Stimulated activated CD8-positive, alpha-beta memory T cell treated with anti-CD3 and anti-CD28 coated beads, Interleukin-12 subunit alpha, Interleukin-12 subunit beta, amount 100 ng/mL, for 1 hour (primary cell): ENCODE measurements around the gene ZNF398.
A peak's percentile ranks its signal among the peaks of the same experiment; 100 is the strongest.

Source experiments
- DNase-seq: peaks from one replicate; pipeline ENCODE4 v3.0.0-alpha.2; 2020; ENCODE audit warnings: low read depth

The ZNF398 gene

DNA sequence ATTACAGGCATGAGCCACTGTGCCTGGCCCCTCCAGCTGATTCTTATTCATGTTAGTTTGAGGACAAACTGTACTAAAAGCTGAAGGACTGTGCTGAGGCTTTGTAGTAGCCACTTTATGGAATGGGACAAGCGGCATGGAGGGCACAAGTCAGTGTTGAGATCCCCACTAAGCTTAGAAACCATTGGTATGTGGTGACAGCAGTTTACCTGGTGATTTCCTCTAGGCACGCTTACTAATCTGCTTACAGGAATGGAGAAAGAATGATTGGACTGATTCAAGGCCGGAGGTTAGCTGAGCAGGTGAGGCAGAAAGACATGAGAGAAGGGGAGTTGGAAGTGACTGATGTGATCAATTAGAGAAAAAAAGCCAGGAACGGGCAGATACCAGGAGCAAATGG, 3.7 kb downstream of the ZNF398 start:
- DNase-seq, result no peak

DNA sequence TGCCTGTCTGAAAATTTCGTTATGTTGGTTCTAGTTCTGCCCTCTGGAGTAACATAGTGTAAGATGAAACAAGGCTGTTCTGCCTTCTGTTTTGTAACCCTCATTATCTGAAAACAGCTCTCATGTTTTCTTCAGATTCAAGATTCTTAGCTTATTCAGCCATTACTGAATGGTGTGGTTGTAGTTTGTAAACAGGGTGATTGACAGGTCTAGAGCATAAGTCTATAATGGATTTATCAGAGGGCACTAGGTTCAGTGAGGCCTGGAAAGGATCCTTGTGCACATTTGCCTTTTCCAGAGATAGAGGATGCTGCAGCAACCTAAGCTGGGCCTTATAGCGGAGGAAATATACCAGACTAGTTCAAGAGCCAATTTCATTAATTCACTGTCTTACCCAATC, 6.1 kb downstream of the ZNF398 start:
- DNase-seq, result no peak

GRCh38 chr7:149154056-149154455, 6.8 kb downstream of the ZNF398 start:
- DNase-seq, result no peak

DNA sequence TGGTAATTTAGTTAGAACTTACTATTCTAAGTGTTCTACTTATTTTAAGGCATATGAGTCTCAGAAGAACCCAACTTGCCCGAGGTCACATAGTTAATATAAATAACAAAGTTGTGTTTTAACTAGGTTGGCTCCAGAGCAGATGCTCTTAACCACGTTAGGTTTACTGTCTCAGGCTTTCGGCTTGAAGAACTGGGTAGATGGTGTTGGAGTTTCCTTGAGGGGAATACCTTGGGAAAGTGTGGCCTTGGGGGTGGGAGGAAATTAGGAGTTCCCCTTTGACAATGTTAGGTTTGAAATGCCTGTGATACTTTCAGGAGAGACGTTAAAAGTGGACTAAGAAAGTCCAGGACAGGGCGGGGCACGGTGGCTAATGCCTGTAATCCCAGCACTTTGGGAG, 9.6 kb downstream of the ZNF398 start:
- no peak for DNase-seq

- DNase-seq, result no peak
These were observed 14.1 kb downstream of the ZNF398 start for GRCh38 chr7:149161241-149161848.

GRCh38 chr7:149166142-149166541, 18.9 kb downstream of the ZNF398 start:
- no peak for DNase-seq

- no peak for DNase-seq
These were observed 19.5 kb downstream of the ZNF398 start for GRCh38 chr7:149166630-149167352.

- no peak for DNase-seq
These were observed 24.8 kb downstream of the ZNF398 start for GRCh38 chr7:149171892-149172533.

GRCh38 chr7:149172534-149172920, 25.3 kb downstream of the ZNF398 start:
- no peak for DNase-seq

- DNase-seq, result no peak
These were observed 27.9 kb downstream of the ZNF398 start for GRCh38 chr7:149175150-149175549.

DNA sequence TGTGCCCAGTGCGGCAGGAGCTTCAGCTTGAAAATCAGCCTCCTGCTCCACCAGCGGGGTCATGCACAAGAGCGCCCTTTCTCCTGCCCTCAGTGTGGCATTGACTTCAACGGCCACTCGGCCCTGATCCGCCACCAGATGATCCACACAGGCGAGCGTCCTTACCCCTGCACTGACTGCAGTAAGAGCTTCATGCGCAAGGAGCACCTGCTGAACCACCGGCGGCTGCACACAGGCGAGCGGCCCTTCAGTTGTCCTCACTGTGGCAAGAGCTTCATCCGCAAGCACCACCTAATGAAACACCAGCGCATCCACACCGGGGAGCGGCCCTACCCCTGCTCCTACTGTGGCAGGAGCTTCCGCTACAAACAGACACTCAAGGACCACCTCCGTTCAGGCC, 32.0 kb downstream of the ZNF398 start:
- no peak for DNase-seq

GRCh38 chr7:149180722-149181449, 33.6 kb downstream of the ZNF398 start:
- no peak for DNase-seq

DNA sequence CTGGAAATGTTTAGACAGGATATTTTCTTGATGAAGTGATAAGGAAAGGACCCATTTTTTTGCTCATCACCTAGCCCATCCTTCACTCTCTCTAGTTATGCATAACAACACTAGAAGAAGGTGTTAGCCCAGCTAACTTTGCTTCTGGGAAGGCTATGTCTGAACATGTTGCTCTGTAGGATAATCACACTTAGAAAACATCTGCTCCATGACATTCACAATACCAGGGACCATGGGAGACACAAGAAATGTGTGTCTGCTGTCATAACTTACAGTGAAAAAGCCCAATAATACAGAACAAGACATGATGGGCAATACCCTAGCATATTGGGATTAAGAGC, 34.2 kb downstream of the ZNF398 start:
- no peak for DNase-seq

DNA sequence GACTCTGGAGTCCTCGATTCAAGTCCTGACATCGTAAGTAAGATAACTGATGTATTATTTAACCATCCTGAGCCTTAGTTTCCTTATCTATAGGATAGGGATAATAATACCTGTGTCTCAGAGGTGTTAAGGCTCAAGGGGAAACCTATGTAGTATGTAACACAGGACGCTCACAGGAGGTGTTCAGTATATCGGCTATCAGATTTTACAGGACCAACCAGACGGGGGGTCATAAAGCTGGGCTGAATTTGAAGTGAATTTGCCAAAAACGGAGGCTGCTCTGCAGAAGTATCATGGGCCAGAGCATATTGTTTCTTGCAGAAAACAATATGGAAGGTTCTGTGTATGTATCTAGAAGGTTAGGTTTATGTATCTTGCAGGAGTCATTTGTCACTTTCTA, 37.0 kb downstream of the ZNF398 start:
- no peak for DNase-seq

GRCh38 chr7:149188213-149188612, 41.0 kb downstream of the ZNF398 start:
- DNase-seq, result no peak

GRCh38 chr7:149188637-149189259, 41.5 kb downstream of the ZNF398 start:
- no peak for DNase-seq

GRCh38 chr7:149191851-149192250, 44.6 kb downstream of the ZNF398 start:
- no peak for DNase-seq

DNA sequence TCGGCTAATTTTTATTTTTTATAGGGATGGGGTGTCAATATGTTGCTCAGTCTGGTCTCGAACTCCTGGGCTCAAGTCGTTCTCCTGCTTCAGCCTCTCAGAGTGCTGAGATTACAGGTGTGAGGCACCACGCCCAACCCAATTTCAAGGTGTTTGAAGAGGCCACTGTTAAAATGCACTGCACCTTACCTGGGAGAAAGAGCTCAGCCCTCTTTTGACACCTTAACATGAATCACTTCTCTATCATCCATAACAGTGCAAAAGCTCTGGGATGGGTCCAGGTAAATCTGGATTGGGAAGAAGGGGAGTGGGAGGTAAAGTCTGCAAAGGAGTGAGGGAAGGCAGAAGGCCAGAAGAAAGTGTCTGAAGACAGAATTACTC, 47.5 kb downstream of the ZNF398 start:
- DNase-seq, result no peak

- peak; percentile 43 for DNase-seq
These were observed 48.2 kb downstream of the ZNF398 start, which contains the start of gene ZNF282 for GRCh38 chr7:149195180-149196150. Gene ZNF282, plus strand, starts transcription at chr7:149195546. Its CDS starts 44 bp downstream, at chr7:149195590.

DNA sequence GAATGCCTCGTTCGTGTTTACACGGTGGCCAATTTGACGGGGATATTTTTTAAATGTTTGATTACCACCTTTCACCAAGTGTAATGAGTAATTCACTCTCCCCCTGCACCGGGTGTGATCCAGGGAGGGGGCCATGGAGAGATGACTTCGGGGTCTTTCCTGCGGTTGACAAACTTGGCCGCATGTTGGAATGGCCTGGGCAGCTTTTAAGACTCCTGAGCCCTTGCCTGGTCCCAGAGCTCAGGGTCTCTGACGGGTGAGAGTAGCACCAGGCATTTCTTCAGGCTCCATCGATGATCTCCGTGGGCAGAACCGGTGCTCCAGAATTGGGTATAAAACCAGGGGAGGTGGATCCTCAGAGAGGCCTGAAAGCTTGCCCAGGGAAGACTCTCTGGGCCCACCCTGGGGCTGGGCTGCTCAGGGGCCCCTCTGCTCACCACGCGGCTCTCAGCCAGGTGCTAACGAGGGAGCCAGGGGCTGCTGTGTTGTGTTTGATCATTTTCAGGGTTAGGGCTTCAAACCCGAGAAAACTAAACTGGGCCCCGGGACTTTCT, 49.0 kb downstream of the ZNF398 start:
- DNase-seq, result no peak

- DNase-seq, result no peak
These were observed 49.5 kb downstream of the ZNF398 start for GRCh38 chr7:149196705-149197171.
